Kidney (tissue), 14 donors: Measurements from ENCODE around the gene GRAP2. TPM values are rescaled to one million over a fixed set of nuclear protein-coding genes. Genes with fewer than 3 reads are reported as not detected.

Experiments used
- DNase-seq, 5 donors: peaks; one replicate each; pipeline ENCODE4 v3.0.0-alpha.2; 2013 to 2020
- FAIRE-seq: peaks from 2 replicates; lab custom pipeline; 2012; peaks lifted over from hg19 to GRCh38; lab: Jason Lieb, UNC
- H3K27ac ChIP-seq, 2 donors: one replicate each; pipeline ENCODE4 v1.7.0; 2013; ENCODE audit warnings: low read depth in 2 of 2, low read length in 2 of 2, inconsistent platforms in 1 of 2
- H3K27me3 ChIP-seq: one replicate; pipeline ENCODE4 v1.7.1; 2013; ENCODE audit warnings: low read length, inconsistent platforms; ENCODE audit not compliant: control insufficient read depth, insufficient read depth
- H3K36me3 ChIP-seq, 3 donors: one replicate each; pipeline versions ENCODE4 v1.7.0 to v1.7.1; 2013; ENCODE audit warnings: low read length in 3 of 3, control low read depth in 1 of 3, inconsistent platforms in 1 of 3; ENCODE audit not compliant: insufficient read depth in 3 of 3, control insufficient read depth in 2 of 3
- H3K4me1 ChIP-seq, 3 donors: one replicate each; pipeline versions ENCODE4 v1.7.0 to v1.7.1; 2013; ENCODE audit warnings: low read length in 3 of 3, inconsistent platforms in 1 of 3, low read depth in 1 of 3; ENCODE audit not compliant: control insufficient read depth in 2 of 3, insufficient read depth in 2 of 3
- H3K4me3 ChIP-seq, 3 donors: one replicate each; pipeline versions ENCODE4 v1.7.0 to v1.8.1; 2013; ENCODE audit warnings: low read length in 3 of 3, control low read depth in 1 of 3, inconsistent platforms in 1 of 3
- H3K9ac ChIP-seq, 3 donors: one replicate each; pipeline versions ENCODE4 v1.7.0 to v1.7.1; 2013; ENCODE audit warnings: low read length in 3 of 3, control low read depth in 1 of 3, inconsistent platforms in 1 of 3
- H3K9me3 ChIP-seq, 3 donors: one replicate each; pipeline versions ENCODE4 v1.7.0 to v1.7.1; 2013; ENCODE audit warnings: low read length in 3 of 3, control low read depth in 1 of 3, inconsistent platforms in 1 of 3; ENCODE audit not compliant: control insufficient read depth in 2 of 3, insufficient read depth in 1 of 3
- intact Hi-C: fragments of 100-400 bp; cut with DNase I; formaldehyde crosslinking; loops from one replicate; pipeline ENCODE4 v1.11.1; 2022
- polyA plus RNA-seq: library from polyadenylated mRNA; stranded (reverse); fragments of 350-450 nt; fragmentation: Illumina TruSeq; extraction: RNeasy Lipid Tissue Mini Kit (QIAGEN cat#74804); gene quantifications from one replicate; pipeline ENCODE4 v1.2.3, GENCODE V29; 2014; ENCODE audit warnings: low read depth, low replicate concordance; ENCODE audit not compliant: insufficient read depth
- total RNA-seq: library from RNA; stranded (reverse); fragmentation: NEBNext Ultra II Directional; extraction: Animal tissue kit (Norgen Biotek cat#: 25700); gene quantifications from one replicate; pipeline ENCODE4 v1.2.1, GENCODE V29; 2021
- TF ChIP-seq, protein P1 (sequence below): IDR thresholded peaks from 3 replicates; pipeline ENCODE4 v1.5.1; 2012; ENCODE audit warnings: mild to moderate bottlenecking, moderate library complexity, borderline replicate concordance; ENCODE audit not compliant: insufficient read depth; ENCODE audit errors: extremely low read depth
- donor health status: control.
- donor health status: control.
- donor health status: control.
- donor health status: control.
- donor health status: control.
- donor health status: DM: yes; HTN: yes; CAD: no.
- donor health status: Normal renal cell carcinoma (clear cell type).

Gene GRAP2
- total and polyA plus RNA-seq, 2 donors from 2014 or later = 0.73 to 9.7 TPM

DNA sequence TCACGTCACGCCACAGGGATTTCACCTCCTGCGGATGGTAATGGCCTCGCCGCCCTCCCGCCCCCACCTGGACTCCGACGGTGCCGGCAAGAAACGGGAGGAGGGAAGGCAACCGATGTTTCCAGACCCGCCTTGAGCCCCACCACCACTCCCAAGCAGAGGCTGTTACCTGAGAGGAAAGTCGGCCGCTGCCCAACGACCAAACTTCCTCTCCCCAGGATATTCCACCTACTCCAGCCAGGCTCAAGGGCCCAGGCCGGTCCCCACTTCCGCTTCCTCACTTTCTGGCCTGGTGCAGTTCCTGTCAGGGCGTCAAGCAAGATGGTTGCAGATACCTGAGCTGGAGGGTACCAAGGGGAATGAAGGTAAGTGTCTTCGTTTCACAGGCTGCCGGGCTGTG lies 7.4 kb upstream of the GRAP2 start, which contains the start of gene ENTHD1:
ENTHD1 (minus strand) TSS at position 235 of the 400 bp plus-strand sequence. CDS start 6,012 bp downstream, outside the sequence.
- TF ChIP-seq, protein P1, sequence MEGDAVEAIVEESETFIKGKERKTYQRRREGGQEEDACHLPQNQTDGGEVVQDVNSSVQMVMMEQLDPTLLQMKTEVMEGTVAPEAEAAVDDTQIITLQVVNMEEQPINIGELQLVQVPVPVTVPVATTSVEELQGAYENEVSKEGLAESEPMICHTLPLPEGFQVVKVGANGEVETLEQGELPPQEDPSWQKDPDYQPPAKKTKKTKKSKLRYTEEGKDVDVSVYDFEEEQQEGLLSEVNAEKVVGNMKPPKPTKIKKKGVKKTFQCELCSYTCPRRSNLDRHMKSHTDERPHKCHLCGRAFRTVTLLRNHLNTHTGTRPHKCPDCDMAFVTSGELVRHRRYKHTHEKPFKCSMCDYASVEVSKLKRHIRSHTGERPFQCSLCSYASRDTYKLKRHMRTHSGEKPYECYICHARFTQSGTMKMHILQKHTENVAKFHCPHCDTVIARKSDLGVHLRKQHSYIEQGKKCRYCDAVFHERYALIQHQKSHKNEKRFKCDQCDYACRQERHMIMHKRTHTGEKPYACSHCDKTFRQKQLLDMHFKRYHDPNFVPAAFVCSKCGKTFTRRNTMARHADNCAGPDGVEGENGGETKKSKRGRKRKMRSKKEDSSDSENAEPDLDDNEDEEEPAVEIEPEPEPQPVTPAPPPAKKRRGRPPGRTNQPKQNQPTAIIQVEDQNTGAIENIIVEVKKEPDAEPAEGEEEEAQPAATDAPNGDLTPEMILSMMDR = no peak
- Histone ChIP-seq H3K27me3 (no peaks in the 10 kb centered on the region), H3K9me3 (no peaks in the 10 kb centered on the region), H3K36me3 (no peaks in the 10 kb centered on the region), H3K4me1 (no peaks in the 10 kb centered on the region), H3K9ac (no peak within 1 kb of the TSS), H3K27ac (no peak within 1 kb of the TSS), H3K4me3 (no peak within 1 kb of the TSS)
- DNase-seq (no peak), FAIRE-seq (no peak)
- intact Hi-C loops = no loop called here

DNA sequence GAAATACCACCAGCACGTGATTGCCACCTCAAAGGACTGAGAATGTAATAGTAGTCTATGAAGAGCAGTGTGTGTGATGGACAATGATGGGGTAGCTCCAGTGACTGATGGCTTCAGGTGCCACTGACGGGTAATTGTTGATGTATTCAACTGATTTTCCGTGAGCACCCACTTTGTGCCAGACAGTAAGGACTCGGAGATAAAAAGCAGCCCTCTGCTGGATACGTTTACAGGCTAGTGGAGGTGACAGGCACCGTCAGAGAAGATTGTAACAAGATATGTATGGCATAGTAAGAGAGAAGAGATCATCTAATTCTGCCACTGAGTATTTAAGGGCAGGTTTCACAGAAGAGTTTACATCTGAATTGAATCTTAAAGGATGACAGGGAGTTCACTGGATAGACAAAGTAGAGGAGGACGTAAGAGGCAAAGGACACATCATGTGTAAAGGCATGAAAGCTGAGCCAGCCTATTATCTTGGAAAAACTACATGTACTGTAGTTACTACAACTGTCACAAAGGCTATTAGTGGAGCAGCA lies 6.3 kb upstream of the GRAP2 start:
- no peaks in the 10 kb centered on the region for H3K36me3 ChIP-seq
- H3K4me3 ChIP-seq = no peak overlapping the region
- H3K9me3 ChIP-seq = no peaks in the 10 kb centered on the region
- no peak for FAIRE-seq
- H3K9ac ChIP-seq = no peak overlapping the region
- H3K27ac ChIP-seq = no peak overlapping the region
- no peaks in the 10 kb centered on the region for H3K27me3 ChIP-seq
- TF ChIP-seq, protein P1 = no peak
- H3K4me1 ChIP-seq = no peaks in the 10 kb centered on the region
- intact Hi-C loops = no loop called here
- DNase-seq = no peak

DNA sequence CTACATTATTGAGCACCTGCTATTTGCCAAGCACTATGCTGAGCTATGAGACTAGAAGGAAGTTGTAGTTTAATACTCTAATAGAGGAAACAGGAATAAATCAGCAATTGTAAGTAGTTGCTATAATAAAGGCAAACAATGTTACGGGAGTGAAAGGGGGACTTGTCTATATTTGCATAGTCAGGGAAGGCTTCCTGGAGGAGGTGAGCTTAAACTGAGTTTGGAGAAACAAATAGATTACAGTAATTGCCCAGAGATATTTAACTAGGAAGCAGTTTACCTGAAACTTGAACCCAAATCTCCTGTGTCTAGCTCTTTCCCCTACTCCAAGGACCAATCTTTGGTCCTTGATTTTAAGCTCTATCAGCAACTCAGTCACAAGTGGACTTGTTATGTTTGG lies 5.2 kb upstream of the GRAP2 start:
- Histone ChIP-seq H3K9me3 (no peaks in the 10 kb centered on the region), H3K4me3 (no peak overlapping the region), H3K36me3 (no peaks in the 10 kb centered on the region), H3K9ac (no peak overlapping the region), H3K27me3 (no peaks in the 10 kb centered on the region), H3K27ac (no peak overlapping the region), H3K4me1 (no peaks in the 10 kb centered on the region)
- intact Hi-C loops = no loop called here
- TF ChIP-seq, protein P1 = no peak
- FAIRE-seq = no peak
- DNase-seq = no peak
